GM18909 (cell line): ENCODE measurements around the gene METTL9.
"Not testable (repeated sequence)": the region's sequence is repeated elsewhere in the genome, so short reads cannot be mapped to it uniquely, and the experiment has no call there.

Experiments
- ATAC-seq: cut with Tn5 transposase; IDR thresholded peaks from one replicate; pipeline ENCODE4 v1.9.1; 2021; ENCODE audit warnings: mild to moderate bottlenecking; ENCODE audit not compliant: unreplicated experiment, poor library complexity

Gene METTL9

GRCh38 chr16:21631376-21631775 lies 32.0 kb downstream of the METTL9 start:
- ATAC-seq: not testable (repeated sequence)

GRCh38 chr16:21631951-21632575 lies 32.7 kb downstream of the METTL9 start:
- ATAC-seq: not testable (repeated sequence)

GRCh38 chr16:21634216-21634615 lies 34.8 kb downstream of the METTL9 start:
- ATAC-seq: no peak

- not testable (repeated sequence) for ATAC-seq
Observed at GRCh38 chr16:21635694-21636093, 36.3 kb downstream of the METTL9 start.

GRCh38 chr16:21637032-21637968 lies 37.9 kb downstream of the METTL9 start:
- no peak for ATAC-seq

- ATAC-seq: no peak
Observed at GRCh38 chr16:21638573-21638975, 39.2 kb downstream of the METTL9 start.

- ATAC-seq: no peak
Observed at GRCh38 chr16:21639493-21639892, 40.1 kb downstream of the METTL9 start.

GRCh38 chr16:21641916-21642315 lies 42.5 kb downstream of the METTL9 start:
- no peak for ATAC-seq

GRCh38 chr16:21642861-21643260 lies 43.5 kb downstream of the METTL9 start:
- ATAC-seq: no peak

- ATAC-seq: no peak
Observed at GRCh38 chr16:21643785-21644184, 44.4 kb downstream of the METTL9 start.

GRCh38 chr16:21644674-21645073 lies 45.3 kb downstream of the METTL9 start:
- no peak for ATAC-seq

GRCh38 chr16:21645261-21645721 lies 45.9 kb downstream of the METTL9 start:
- ATAC-seq: no peak

GRCh38 chr16:21646091-21646490 lies 46.7 kb downstream of the METTL9 start:
- ATAC-seq: no peak

GRCh38 chr16:21646721-21647561 lies 47.6 kb downstream of the METTL9 start:
- peak; percentile 94 for ATAC-seq

GRCh38 chr16:21647562-21648164 lies 48.3 kb downstream of the METTL9 start:
- ATAC-seq: peak; percentile 19

GRCh38 chr16:21649826-21650406 lies 50.5 kb downstream of the METTL9 start:
- ATAC-seq: not testable (repeated sequence)

GRCh38 chr16:21650521-21650920 lies 51.1 kb downstream of the METTL9 start:
- no peak for ATAC-seq

- ATAC-seq: no peak
Observed at GRCh38 chr16:21651515-21651914, 52.1 kb downstream of the METTL9 start.

GRCh38 chr16:21652453-21652852 lies 53.1 kb downstream of the METTL9 start, which contains the start of gene IGSF6:
Gene IGSF6 (minus strand): TSS chr16:21652608. CDS start chr16:21652598, 10 bp downstream.
- ATAC-seq: no peak

GRCh38 chr16:21653571-21653970 lies 54.2 kb downstream of the METTL9 start:
- ATAC-seq: no peak
